ENCODE results near the gene SPATS1.

SPATS1 gene

DNA sequence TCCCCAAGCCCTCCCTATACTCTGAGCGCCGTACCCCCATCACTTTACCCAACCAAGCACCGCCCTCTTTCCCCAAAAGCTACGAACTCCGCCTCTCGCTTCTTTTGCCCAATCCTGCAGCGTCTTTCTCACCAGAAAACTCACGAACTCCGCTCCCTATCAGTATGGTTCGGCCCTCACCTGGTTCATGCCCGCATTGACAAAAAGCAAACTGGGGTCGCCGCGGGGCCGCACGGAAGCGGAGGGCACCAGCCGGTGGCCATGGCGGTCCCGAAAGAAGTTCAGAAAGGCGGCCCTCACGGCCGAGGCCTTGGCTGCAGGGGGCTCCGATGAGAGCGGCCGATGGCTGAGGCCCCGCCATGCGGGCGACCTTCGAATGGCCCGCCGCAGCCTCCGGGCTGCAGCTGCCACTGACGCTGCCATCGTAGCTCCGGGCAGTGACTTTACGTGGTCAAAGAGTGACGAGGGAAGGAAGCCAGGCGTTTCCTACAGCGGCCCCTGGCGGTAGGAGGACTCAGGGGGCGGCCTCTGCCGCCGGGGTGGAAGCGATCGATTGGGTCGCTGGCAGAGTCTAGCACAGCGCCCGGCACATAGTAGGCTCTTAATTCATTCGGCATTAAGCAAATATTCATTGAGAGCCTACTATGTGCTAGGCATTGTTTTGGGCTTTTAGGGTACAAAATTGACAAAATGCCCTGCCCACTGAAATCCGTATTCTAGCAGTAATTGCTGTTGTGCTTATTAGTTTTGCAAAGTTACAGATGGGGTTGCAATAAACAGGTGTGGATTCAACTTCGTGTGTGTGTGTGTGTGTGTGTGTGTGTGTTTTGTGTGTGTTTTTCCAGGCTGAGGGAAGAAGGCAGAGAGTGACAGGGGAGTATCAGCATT, 29.3 kb upstream of the SPATS1 start, which contains the start of gene AARS2:
AARS2 (minus strand) TSS at position 447 of the 888 bp plus-strand sequence; CDS start at position 423, 24 bp downstream.
- TF ChIP-seq, protein P1, sequence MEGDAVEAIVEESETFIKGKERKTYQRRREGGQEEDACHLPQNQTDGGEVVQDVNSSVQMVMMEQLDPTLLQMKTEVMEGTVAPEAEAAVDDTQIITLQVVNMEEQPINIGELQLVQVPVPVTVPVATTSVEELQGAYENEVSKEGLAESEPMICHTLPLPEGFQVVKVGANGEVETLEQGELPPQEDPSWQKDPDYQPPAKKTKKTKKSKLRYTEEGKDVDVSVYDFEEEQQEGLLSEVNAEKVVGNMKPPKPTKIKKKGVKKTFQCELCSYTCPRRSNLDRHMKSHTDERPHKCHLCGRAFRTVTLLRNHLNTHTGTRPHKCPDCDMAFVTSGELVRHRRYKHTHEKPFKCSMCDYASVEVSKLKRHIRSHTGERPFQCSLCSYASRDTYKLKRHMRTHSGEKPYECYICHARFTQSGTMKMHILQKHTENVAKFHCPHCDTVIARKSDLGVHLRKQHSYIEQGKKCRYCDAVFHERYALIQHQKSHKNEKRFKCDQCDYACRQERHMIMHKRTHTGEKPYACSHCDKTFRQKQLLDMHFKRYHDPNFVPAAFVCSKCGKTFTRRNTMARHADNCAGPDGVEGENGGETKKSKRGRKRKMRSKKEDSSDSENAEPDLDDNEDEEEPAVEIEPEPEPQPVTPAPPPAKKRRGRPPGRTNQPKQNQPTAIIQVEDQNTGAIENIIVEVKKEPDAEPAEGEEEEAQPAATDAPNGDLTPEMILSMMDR (IDR thresholded peaks at IDR 0.05): peak; percentile 94

DNA sequence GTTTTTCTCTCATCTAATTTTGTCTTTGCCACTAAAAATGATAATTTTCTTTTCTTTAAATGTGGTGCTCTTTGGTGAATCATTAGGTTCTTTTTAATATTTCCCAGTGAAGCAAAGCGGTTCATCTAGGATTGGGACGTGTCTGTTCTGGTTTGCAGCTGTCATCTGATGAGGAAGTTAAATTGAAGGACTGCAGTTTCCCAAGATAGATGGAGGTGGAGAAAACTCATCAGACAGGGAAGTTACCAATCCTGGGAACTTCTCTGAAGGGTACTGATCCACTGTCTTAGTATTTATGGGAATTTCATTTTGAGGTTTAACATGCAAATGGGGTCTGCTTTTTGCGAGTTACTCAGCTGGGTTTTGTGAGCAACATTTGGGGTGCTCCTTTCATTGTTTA, 26.9 kb upstream of the SPATS1 start:
- TF ChIP-seq, protein P1 (IDR thresholded peaks at IDR 0.05): no peak

DNA sequence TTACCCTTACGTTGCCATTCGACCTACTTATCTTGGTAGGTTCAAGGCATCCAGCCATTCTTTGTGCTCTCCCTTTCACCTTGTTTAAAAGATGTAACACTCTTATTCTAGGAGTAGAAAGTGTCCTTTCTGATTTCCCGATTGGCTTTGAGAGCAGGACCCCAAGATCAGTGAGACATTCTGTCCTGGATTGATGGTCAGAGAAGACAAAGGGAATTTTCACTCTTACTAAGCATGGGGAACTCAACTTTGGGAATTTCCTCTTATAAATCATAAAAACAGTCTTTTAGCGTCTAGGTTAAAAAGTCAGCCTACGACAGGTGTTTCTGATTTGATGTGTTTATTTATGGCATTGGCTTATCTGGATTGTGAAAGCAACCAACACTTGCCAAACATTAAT, 26.5 kb upstream of the SPATS1 start:
- TF ChIP-seq, protein P1 (IDR thresholded peaks at IDR 0.05): no peak

DNA sequence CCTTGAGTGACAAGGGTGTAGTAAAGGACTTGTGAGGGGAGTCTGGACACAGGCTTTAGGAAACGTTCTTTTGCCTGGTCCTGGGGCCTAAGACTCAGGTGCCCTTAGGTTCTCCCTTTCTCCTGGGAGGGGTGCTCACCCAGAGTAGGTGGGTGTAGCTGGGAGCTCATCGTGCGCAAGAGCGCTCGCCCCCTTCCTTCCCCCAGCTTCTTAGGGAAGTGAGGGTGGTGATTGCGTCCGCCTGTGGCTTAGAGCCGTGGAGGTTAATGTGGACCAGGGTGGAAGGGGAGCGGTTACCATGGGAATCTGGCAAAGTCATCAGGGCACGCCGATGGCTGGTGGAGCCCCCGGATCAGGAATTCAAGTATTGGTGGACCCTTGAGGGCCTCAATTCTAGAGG, 26.0 kb upstream of the SPATS1 start:
- TF ChIP-seq, protein P1 (IDR thresholded peaks at IDR 0.05): no peak

DNA sequence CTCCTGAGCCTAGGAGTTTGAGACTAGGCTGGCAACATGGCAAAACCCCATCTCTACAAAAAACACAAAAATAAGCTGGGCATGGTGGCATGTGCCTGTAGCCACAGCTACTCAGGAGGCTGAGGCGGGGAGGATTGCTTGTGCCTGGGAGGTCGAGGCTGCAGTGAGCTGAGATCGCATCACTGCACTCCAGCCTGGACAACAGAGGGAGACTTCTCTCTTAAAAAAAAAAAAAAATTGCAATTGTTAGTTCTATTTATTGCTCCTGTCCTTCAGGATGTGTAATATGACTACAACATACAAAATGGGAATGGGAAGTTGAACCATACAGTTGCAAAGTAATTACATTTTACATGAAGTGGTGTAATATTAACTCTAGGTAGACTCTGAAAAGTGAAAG, 21.2 kb upstream of the SPATS1 start:
- TF ChIP-seq, protein P1 (IDR thresholded peaks at IDR 0.05): no peak

DNA sequence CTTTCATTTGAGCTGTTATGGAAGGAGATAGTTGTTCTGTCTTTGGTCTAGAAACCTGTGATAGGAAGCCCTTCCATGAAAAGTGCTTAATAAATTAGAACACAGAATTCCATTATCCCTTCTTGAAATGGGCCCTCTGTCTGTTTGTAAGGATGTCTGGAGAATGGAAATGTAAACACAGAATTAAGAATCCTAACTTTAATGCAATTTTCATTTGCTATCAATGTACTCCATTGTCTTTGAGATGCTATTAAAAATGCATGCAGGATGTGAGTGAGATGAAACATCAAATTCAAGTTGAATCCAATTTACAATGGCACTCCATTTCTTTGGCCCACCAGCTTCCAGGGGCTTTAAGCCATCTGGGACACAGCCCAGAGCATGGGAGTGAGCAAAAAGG, 15.4 kb upstream of the SPATS1 start:
- TF ChIP-seq, protein P1 (IDR thresholded peaks at IDR 0.05): no peak

DNA sequence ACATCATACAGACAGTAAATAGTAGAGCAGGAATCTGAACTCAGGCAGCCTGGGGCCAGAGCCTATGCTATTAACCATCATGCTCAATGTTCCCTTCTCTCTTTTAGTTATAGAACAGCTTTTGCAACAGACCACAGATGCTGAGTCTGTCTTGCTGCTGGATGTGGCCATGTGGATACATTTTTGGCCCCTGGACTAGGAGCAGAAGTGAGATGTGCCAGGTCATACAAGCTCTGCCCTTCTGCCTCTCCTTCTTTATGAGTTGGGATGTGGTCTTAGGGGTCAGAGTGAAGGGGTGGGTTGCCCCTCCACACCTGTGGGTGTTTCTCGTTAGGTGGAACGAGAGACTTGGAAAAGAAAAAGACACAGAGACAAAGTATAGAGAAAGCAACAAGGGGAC, 14.7 kb upstream of the SPATS1 start:
- TF ChIP-seq, protein P1 (IDR thresholded peaks at IDR 0.05): no peak
